GM19025 (cell line): Measurements from ENCODE around the gene GHRHR.

Experiments
- ATAC-seq: cut with Tn5 transposase; IDR thresholded peaks from one replicate; pipeline ENCODE4 v1.9.1; 2021; ENCODE audit warnings: mild to moderate bottlenecking, low read depth, moderate library complexity; ENCODE audit not compliant: unreplicated experiment

The GHRHR gene

GRCh38 chr7:30963842-30964241 is at the start of gene GHRHR:
Gene GHRHR (plus strand): TSS chr7:30963953. CDS start chr7:30964069, 116 bp downstream.
- ATAC-seq: no peak

- ATAC-seq: no peak
These were observed 49.2 kb upstream of the GHRHR start for GRCh38 chr7:30914596-30914995.

DNA sequence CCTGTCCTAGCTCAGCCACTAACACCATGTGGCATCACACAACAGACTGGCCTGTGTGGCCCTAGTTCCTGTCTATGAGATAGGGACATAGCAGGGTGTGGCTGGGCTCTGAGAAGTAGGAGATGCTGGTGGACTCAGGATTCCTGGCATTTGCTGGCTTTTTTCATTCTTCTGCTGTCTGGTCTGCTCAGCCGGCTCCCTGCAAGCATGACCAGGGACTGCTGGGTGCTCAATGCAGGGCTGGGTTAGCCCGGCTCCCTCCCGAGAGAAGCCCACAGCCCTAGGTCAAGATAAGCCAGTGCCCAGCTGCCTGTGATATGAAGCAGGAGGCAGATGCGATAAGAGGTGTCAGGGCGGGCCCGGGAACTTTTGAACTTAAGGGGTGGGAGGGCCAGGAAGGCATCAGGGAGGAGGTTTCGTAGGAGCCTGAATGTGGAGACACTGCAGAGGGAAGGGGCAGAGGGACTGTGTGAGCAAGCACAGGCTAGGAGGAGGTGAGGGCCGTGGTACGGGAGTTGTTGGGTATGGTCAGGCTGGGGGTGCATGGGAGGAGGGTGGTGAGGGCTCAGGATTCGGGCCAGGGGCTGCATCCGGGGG is 48.6 kb upstream of the GHRHR start:
- ATAC-seq: no peak

GRCh38 chr7:30915751-30916150 is 48.0 kb upstream of the GHRHR start:
- ATAC-seq: no peak

GRCh38 chr7:30916255-30916654 is 47.5 kb upstream of the GHRHR start:
- ATAC-seq: no peak

DNA sequence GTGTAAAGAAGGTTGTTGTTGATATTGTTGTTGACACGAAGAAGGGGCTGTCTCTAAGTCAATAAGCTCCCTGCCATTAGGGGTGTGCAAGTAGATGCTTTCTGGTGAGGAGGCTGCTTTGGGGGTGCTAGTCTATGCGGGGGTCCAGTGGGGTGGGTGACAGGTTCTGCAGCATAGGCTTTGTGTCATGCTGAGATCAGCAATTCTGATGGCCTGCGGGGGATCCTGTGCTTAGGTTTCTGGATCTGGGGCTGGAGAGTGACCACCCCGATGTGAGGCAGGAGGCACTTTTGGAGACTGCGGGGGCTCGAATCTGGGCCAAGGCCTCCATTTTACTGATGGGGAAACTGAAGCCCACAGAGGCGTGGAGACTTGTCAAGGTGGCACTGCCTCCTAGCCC is 47.0 kb upstream of the GHRHR start:
- ATAC-seq: no peak

GRCh38 chr7:30917216-30917893 is 46.4 kb upstream of the GHRHR start:
- ATAC-seq: no peak

DNA sequence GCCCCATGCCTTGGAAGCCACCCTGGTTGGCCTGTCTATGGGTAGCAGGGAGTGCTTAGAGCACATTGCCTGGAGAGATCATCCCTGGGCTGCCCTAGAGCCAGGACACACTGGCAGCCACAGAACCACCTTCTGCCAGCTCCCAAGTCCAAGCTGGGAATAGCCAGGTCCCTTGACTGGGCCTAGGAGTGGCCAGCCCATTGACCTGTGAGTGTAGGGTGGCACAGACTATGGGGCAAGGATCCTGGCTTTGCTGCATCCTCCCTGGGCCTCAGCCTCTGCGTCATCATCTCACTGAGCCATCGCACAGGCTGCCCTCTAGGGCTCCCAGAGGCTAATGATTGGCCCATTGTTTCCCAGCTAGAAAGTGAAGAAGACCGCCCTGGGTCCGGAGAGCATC is 45.1 kb upstream of the GHRHR start:
- no peak for ATAC-seq

- no peak for ATAC-seq
These were observed 43.7 kb upstream of the GHRHR start for GRCh38 chr7:30920021-30920583.

DNA sequence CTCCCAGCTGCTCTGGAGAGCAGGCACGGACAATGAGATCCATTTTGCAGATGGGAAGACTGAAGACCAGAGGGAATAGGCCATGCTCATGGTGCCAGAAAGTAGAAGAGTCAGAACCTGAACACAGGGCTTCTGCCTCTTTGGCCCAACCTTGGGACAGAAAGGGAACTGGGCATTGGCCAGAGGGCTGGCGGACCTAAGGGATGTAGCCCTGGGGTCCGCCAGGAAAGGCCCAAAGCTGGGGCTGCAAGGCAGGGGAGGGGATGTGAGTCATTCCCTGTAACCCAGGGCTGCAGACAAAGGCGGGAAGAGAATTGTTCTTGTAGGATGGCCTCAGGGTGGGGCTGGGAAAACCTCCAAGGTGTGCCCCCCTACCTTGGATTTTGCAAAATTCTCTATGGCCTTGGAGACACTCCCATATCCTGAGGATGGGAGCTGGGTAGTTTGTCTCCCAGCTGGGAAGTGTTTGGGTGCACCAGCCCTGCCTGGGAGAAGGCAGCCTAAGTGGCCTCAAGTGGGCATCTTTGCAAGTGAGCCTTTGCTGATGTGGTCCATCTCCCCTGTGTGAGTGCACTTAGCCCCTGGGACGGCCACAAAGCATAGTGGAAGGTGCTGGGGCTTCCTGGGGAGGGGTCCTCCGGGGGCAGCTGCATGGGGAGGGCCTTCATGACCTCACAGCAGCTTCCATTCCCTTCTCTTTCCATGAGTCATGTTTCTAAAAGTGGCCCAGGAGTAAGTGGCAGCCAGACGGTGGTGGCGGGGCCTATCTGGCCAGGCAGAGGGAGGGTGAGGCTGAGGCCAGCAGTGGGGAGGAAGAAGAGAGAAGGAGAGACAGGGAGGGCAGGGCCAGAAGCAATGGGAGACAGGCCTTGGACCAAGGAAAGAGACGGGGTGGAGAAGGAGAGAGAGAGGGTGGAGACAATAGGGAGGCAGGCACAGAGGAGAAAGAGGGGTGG is 42.9 kb upstream of the GHRHR start:
- ATAC-seq: no peak

DNA sequence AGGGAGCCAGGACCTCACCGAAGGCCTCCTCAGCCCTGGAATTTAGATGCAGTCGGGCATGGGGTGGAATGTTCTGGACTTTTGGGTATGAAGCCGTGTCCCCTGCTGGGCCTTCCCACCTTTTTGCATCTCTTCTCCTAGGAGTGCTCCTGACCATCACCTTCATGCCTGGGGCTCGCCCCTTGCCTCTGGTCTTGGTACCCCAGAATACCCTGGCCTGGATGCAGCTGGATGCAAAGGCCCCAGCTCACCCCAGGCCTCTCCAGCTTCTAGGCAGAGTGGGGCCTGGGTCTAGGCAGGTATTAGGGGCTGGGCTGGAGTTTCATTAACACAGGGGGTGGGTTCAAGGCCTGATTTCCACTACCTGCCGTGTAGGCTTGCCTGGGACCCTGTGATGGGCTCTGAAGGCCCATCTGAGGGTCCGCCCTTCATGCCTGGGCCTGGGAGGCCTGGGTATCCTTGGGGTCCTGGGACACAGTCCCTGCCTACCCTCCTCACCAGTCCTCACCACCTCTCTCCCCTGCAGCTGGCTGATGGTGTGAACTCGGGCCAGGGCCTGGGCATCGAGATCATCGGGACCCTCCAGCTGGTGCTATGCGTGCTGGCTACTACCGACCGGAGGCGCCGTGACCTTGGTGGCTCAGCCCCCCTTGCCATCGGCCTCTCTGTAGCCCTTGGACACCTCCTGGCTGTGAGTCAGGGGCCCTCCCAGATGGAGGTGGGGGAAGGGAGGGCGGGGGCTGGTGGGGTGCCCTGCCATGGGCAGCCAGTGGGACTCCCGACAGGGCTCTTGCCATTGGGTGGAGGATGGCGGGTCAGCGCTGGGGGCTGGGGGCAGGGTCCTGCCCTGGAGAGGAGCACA is 42.0 kb upstream of the GHRHR start:
- ATAC-seq: no peak

GRCh38 chr7:30922596-30922995 is 41.2 kb upstream of the GHRHR start:
- no peak for ATAC-seq

DNA sequence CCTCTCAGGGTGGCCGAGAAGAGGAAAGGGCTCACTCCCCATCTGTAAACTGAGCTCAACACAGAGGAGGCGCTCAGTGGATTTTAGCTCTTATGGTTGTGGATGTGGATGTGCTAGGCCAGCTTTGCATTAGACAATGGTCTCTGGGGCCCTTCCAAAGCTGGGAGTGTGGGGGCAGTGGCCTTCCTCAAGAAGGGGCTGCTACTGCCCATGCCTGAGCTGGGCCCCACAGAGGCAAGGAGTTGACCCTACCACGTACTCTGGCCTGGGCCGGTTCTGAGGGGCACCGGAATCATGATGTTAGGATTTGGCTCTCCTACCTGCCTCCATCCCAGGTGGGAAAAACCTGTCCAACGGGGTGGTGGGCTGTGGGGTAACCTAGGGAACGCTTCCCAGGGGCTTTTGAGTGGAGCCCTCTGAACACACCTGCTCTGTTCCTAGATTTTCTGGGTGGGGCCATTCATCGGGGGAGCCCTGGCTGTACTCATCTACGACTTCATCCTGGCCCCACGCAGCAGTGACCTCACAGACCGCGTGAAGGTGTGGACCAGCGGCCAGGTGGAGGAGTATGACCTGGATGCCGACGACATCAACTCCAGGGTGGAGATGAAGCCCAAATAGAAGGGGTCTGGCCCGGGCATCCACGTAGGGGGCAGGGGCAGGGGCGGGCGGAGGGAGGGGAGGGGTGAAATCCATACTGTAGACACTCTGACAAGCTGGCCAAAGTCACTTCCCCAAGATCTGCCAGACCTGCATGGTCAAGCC is 40.6 kb upstream of the GHRHR start:
- no peak for ATAC-seq

- ATAC-seq: no peak
These were observed 39.9 kb upstream of the GHRHR start for GRCh38 chr7:30923774-30924413.

DNA sequence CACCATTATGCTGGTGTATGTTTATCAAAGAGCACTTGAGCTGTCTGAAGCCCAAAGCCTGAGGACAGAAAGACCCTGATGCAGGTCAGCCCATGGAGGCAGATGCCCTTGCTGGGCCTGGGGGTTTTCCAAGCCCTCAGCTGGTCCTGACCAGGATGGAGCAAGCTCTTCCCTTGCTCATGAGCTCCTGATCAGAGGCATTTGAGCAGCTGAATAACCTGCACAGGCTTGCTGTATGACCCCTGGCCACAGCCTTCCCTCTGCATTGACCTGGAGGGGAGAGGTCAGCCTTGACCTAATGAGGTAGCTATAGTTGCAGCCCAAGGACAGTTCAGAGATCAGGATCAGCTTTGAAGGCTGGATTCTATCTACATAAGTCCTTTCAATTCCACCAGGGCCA is 39.1 kb upstream of the GHRHR start:
- no peak for ATAC-seq

DNA sequence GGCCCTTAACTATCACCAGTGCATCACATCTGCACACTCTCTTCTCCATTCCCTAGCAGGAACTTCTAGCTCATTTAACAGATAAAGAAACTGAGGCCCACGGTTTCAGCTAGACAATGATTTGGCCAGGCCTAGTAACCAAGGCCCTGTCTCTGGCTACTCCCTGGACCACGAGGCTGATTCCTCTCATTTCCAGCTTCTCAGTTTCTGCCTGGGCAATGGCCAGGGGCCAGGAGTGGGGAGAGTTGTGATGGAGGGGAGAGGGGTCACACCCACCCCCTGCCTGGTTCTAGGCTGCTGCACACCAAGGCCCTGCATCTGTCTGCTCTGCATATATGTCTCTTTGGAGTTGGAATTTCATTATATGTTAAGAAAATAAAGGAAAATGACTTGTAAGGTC is 38.6 kb upstream of the GHRHR start:
- ATAC-seq: no peak

DNA sequence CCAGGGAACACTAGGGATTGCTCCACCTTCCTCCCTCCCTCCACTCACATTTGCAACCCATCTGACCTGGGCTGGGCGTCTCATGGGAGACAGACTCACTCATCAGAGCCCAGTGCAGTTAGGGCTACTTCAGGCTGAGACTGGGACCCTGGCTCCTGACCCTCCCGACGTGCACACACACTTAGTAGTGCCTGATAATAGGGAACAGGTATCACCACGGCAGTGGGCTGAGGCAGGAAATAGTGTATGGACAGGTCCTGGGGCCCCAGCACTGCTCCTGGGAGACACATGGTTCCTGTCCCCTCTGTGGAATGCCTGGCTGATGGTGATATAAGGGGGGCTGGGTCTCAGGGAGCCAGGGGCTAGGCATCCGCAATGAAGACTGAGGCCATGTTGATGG is 37.8 kb upstream of the GHRHR start:
- ATAC-seq: no peak

- ATAC-seq: no peak
These were observed 37.4 kb upstream of the GHRHR start for GRCh38 chr7:30926313-30926712.

DNA sequence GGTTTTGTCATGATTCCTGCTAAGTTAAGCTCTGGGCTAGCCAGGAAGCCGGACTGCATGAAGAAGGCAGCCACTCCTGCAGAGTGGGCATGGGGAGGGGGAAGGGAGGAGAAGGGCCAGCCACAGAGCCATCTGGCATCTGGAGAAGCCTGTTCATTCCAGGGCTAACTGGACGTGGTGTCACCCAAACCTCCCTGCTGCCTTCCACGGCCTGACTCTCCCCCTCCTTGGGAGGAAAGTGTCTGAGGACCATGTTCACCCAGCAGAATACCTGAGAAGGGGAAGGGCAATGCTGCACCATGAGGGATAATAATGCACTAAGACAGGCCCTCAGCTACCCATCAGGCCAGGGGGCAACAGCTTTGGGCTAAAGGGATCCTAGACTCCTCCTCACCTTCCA is 36.7 kb upstream of the GHRHR start:
- ATAC-seq: no peak
